GM19351 (cell line): ENCODE results near the gene G3BP1.
"Not testable (repeated sequence)": the region's sequence is repeated elsewhere in the genome, so short reads cannot be mapped to it uniquely, and the experiment has no call there.

Source experiments
- ATAC-seq: cut with Tn5 transposase; IDR thresholded peaks from one replicate; pipeline ENCODE4 v1.9.1; 2021; ENCODE audit warnings: mild to moderate bottlenecking, moderate library complexity; ENCODE audit not compliant: unreplicated experiment

The G3BP1 gene

DNA sequence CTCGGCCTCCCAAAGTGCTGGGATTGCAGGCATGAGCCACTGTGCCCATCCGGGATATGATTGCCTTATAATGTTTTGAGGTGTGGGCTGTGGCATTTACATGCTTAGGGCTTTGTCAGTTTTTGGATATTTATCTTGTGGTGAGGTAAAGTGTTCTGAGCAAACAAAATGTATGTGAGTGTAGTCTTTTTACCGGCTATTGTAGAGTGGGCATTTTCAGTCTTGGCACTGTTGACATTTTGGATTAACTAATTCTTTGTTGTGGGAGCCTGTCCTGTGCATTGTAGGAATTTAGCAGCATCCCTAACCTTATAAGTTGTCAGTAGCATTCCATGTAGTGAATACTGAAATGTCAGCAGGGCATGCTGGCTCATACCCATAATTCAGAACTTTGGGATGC is 21.6 kb downstream of the G3BP1 start:
- ATAC-seq = no peak

DNA sequence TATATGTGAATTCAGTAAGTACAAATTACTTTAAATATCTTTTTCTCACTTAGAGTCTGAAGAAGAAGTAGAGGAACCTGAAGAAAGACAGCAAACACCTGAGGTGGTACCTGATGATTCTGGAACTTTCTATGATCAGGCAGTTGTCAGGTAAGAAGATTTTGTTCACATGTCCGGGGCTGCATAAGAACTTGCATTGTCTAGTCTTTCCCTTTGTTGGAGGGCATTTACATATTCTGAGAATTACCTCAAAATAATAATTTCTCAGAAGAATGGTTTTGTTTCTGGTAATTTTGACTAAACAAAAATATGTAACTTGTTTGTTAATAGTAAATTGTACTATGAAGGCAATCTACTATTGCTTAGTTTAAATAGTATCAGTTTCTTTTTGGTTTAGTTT is 23.7 kb downstream of the G3BP1 start:
- ATAC-seq = no peak

- no peak for ATAC-seq
These were observed 26.9 kb downstream of the G3BP1 start for GRCh38 chr5:151798674-151799073.

DNA sequence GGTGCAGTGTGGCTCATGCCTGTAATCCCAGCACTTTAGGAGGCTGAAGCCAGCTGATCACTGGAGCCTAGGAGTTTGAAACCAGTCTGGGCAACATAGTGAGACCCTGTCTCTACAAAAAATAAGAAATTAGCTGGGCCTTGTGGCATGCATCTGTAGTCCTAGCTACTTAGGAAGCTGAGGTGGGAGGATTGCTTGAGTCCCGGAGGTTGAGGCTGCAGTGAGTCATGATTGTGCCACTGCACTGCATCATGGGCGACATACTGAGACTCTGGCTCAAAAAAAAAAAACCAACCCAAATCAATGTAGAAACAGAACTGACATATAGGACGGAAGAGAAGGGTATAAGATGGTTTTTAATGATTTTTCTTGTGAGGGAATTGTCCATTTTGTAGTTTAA is 27.7 kb downstream of the G3BP1 start:
- ATAC-seq = no peak

DNA sequence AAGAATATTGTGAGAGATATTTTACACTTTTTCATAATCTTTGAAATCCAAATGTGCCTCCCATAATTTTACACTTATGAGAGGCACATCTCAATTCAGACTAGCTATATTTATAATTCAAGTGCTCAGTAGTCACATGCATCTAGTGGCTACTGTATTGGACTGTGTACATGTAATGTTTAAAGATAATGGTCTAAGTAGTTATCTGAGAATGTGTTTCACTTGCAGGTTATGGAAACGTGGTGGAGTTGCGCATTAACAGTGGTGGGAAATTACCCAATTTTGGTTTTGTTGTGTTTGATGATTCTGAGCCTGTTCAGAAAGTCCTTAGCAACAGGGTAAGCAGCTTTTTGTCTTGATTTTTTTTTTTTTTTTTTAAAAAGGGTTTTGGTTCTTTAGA is 28.8 kb downstream of the G3BP1 start:
- no peak for ATAC-seq

DNA sequence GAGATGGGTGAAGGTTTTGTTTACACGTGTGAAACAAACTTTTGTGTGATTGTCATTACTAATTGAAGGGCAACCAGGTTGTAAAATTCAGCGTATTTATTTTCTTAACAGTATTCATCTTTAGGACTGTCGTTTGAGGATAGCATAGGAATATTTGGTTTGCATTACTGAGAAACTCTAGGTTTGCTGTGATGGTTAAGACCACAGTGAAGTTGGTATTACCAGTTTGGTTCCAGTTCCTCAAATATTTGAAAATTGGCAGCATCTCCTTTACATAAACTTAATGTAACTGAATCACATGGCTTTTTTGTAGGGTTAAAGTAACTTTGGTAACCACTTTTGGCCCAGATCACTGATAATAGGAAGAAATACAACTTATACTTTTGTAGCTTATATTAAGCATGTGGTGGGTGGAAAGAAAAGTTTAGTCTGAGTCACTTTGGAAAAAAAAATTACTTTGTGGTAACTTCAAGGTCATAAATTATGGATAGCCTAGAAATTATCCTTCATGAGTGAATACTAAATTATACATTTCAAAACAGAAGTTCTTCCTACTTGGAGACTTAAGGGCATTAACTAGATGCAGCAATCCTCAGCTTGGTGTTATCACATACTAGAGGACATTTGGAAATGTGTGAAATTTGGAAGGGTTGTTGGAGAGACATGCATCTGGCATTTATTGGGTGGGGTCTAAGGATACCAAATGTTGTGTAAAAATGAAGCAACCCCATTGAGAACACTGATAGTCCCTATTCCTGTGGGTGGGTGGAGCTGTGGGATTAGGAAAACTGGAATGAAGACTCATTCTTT is 33.9 kb downstream of the G3BP1 start:
- ATAC-seq = no peak

DNA sequence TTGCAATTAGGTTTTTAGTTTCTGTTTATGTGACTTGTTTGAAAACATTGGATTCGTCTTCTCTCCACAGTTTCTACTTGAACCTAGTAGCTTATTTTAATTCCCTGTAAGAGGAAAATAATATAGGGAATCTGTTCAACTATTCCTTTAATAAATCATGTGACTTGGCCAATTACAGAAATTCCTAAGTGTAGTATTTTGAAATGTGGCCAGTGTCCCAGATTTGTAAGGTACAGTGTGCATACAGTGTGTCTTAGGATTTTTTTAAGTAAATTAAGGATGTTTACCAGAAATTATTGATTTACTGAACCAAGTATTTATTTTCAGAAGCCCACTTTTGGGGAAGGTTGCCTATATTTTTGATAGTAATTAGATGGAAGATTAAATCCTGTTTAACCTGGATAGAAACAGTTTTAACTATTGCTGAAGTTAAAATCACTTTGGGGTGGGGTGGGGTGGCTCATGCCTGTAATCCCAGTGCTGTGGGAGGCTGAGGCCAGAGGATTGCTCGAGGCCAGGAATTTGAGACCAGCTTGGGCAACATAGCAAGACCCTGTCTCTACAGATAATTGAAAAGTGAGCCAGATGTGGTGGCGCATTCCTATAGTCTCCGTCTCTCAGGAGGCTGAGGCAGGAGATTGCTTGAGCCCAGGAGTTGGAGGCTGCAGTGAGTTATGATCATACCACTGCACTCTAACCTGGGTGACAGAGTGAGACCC is 36.9 kb downstream of the G3BP1 start:
- ATAC-seq = no peak

- no peak for ATAC-seq
These were observed 38.7 kb downstream of the G3BP1 start for GRCh38 chr5:151810449-151810848.

GRCh38 chr5:151810897-151811296 is 39.1 kb downstream of the G3BP1 start:
- ATAC-seq = no peak

GRCh38 chr5:151811593-151812321 is 40.0 kb downstream of the G3BP1 start:
- ATAC-seq = no peak

DNA sequence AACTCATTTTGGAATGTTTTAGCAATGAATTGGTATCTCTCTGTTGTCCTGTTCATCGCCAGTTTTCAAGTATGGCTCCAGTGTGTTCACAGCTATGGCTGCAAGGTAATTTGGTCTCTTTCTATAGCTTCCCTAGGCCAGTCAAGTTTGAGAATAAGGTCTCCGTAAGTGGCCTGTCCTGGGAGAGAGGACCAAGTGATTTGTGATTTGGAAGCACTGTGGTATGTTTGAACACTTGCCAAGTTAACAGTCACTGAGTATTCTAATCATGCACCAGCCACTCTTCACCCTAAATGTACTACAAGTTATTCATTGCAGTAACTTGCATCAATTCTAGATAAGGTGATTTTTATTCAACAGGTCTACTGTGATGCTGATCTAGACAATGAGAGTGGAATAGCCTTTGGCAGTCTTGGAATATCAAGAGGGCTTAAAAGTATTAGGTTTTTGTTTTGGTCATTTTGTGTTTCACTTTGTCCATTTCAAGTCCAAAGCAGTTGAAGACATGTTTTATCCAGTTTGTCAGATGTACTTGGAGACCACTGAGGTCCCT is 41.1 kb downstream of the G3BP1 start:
- ATAC-seq = no peak

DNA sequence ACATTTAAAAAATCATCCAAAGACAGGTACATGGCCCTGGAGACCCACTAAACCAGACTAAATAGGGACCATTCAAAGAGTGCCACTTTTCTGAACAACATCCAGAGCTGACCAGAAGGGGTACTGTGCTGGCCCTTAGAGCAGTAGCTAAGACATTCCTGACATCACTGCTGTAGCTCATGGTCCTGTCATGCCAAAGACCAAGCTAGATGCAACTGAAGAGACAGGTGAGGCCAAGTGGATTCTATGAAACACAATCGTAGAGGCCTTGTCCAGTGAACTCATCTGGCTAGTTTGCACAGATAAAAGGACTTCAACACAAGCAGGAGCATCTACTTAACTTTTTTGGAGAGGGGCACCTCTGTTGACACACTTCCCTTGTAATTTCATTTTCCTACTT is 43.3 kb downstream of the G3BP1 start:
- ATAC-seq = no peak

DNA sequence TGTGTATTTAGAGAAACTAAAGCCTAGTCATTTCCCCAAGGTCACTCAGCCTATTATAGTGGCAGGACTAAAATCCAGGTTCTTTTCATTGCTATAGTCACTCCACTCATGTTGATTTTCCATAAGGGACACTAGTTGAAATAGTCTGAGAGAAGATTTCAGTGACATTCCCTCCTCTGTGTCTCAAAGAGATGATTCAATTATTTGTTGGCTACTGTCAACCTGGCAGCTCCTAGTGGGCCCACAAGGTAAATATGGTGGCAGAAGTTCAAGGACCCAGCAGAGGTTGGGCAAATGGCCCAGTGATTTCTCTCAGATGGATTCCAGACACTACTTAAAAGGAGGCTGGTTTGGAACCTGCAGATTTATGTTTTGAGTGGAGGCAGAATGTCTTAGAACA is 48.1 kb downstream of the G3BP1 start:
- no peak for ATAC-seq

GRCh38 chr5:151820271-151820670 is 48.5 kb downstream of the G3BP1 start:
- ATAC-seq = no peak

- no peak for ATAC-seq
These were observed 49.1 kb downstream of the G3BP1 start for GRCh38 chr5:151820903-151821302.

- ATAC-seq = no peak
These were observed 50.4 kb downstream of the G3BP1 start for GRCh38 chr5:151822141-151822540.

DNA sequence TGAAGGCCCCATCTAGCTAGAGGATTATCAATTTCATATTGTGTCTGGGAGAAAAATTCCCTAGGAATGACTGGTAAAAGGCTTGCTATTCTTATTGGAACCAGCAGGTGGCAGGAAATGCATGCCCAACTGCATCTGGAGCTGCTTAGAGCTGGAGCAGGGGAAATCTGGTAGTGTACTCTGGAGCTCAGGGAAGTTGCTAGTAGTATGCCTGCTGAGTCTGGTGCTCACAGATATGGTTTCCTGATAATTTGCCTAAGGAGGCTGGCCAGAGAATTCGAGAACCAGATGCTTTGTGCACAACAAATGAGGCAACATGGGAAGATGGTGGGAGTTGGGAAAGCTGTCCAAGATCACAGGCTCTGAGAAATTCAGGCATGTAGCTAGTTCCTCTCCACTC is 53.7 kb downstream of the G3BP1 start:
- peak; percentile 73 for ATAC-seq

DNA sequence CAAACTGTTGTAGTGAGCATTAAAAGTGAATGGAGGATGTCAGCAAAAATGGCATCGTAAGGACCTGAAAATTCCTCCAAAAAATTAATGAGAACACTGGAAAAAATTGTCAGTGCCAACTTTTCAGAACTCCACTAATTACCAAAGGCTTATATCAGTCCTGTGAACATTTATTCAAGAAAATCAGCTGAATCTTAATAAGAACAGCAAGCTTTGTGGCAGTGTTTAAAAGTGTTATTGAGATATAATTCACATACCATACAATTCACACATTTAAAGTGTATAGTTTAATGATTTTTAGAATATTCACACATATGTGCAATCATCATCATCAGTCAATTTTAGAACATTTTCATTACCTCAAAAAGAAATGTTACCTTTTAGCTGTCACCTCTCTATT is 57.6 kb downstream of the G3BP1 start:
- ATAC-seq = no peak

DNA sequence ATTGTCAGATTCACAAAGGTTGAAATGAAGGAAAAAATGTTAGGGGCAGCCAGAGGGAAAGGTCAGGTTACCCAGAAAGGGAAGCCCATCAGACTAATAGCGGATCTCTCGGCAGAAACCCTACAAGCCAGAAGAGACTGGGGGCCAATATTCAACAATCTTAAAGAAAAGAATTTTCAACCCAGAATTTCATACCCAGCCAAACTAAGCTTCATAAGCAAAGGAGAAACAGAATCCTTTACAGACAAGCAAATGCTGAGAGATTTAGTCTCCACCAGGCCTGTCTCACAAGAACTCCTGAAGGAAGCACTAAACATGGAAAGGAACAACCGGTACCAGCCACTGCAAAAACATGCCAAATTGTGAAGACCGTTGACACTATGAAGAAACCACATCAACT is 61.1 kb downstream of the G3BP1 start:
- ATAC-seq = not testable (repeated sequence)

- no peak for ATAC-seq
These were observed 75.0 kb downstream of the G3BP1 start for GRCh38 chr5:151846765-151847164.

DNA sequence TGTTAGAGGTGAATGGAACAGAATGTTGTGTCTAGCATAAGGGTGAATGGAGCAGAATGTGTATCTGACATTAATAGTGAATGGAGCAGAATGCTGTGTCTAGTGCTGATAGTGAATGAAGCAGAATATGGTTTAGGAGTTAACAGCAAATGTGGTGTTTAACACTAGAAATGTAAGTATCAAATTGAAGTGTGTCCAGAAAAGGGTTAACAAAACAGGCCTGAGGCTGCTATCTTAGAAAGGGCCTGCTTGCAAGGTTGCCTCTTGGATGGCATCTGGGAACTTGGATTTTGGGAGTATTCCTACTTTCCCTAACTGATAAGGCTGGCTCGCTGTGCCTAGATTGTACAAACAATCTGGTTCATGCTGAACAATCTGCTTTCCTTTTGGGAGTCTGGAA is 76.1 kb downstream of the G3BP1 start:
- no peak for ATAC-seq

DNA sequence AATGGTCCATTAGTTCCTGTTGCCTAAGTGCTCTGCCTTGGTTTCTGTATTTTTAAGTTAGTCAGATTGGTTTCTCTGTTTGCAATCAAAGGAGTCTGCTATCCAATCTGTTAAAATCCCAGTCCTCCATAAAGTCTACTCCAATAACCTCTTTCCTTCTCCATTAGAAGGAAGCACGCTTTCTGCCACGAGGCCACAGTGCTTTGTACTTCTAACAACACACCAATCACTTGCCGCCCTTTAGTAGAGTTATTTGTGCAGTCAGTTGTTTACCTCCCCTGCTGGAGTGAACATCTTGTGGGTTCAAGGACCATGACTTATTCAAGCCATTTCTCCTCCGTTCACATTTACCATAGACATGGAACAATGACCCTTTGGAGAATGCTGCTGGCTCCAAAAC is 83.9 kb downstream of the G3BP1 start:
- ATAC-seq = no peak
